ENCODE measurements around the gene CDYL2.
"Not testable (repeated sequence)": the region's sequence is repeated elsewhere in the genome, so short reads cannot be mapped to it uniquely, and the experiment has no call there.

CDYL2 gene

GRCh38 chr16:80807906-80808305 lies 3.5 kb upstream of the CDYL2 start:
- no peak for DNase-seq (ENCODE audit: low read depth in 2 of 2)

- peak; percentile 33 to 46 for DNase-seq (ENCODE audit: low read depth in 2 of 2)
Observed at GRCh38 chr16:80806927-80807340, 2.5 kb upstream of the CDYL2 start.

- DNase-seq (ENCODE audit: low read depth in 2 of 2), result no peak
Observed at GRCh38 chr16:80806289-80806688, 1.9 kb upstream of the CDYL2 start.

GRCh38 chr16:80804056-80804525 lies 307 bp downstream of the CDYL2 start:
- DNase-seq (ENCODE audit: low read depth in 2 of 2), result peak; percentile 30 to 45

GRCh38 chr16:80803339-80804055 lies 901 bp downstream of the CDYL2 start:
- peak in 1 of 2 donors; percentile 18 for DNase-seq (ENCODE audit: low read depth in 2 of 2)

GRCh38 chr16:80802902-80803301 lies 1.5 kb downstream of the CDYL2 start:
- no peak for DNase-seq (ENCODE audit: low read depth in 2 of 2)

GRCh38 chr16:80802138-80802537 lies 2.3 kb downstream of the CDYL2 start:
- DNase-seq (ENCODE audit: low read depth in 2 of 2), result no peak

- no peak for DNase-seq (ENCODE audit: low read depth in 2 of 2)
Observed at GRCh38 chr16:80794071-80794470, 10.3 kb downstream of the CDYL2 start.

- DNase-seq (ENCODE audit: low read depth in 2 of 2), result no peak
Observed at GRCh38 chr16:80792031-80792430, 12.4 kb downstream of the CDYL2 start.

- no peak for DNase-seq (ENCODE audit: low read depth in 2 of 2)
Observed at GRCh38 chr16:80791411-80791810, 13.0 kb downstream of the CDYL2 start.

- no peak for DNase-seq (ENCODE audit: low read depth in 2 of 2)
Observed at GRCh38 chr16:80790751-80791150, 13.6 kb downstream of the CDYL2 start.

GRCh38 chr16:80788027-80788426 lies 16.4 kb downstream of the CDYL2 start:
- no peak for DNase-seq (ENCODE audit: low read depth in 2 of 2)

GRCh38 chr16:80786561-80786960 lies 17.8 kb downstream of the CDYL2 start:
- not testable (repeated sequence) for DNase-seq (ENCODE audit: low read depth in 2 of 2)

- no peak for DNase-seq (ENCODE audit: low read depth in 2 of 2)
Observed at GRCh38 chr16:80784951-80785350, 19.4 kb downstream of the CDYL2 start.

GRCh38 chr16:80778703-80779102 lies 25.7 kb downstream of the CDYL2 start:
- DNase-seq (ENCODE audit: low read depth in 2 of 2), result no peak

- no peak for DNase-seq (ENCODE audit: low read depth in 2 of 2)
Observed at GRCh38 chr16:80776856-80777255, 27.5 kb downstream of the CDYL2 start.

- DNase-seq (ENCODE audit: low read depth in 2 of 2), result no peak
Observed at GRCh38 chr16:80775450-80775849, 28.9 kb downstream of the CDYL2 start.

- DNase-seq (ENCODE audit: low read depth in 2 of 2), result no peak
Observed at GRCh38 chr16:80766798-80767197, 37.6 kb downstream of the CDYL2 start.

GRCh38 chr16:80759419-80760162 lies 44.8 kb downstream of the CDYL2 start:
- no peak for DNase-seq (ENCODE audit: low read depth in 2 of 2)

- DNase-seq (ENCODE audit: low read depth in 2 of 2), result no peak
Observed at GRCh38 chr16:80754476-80754875, 49.9 kb downstream of the CDYL2 start.

- no peak for DNase-seq (ENCODE audit: low read depth in 2 of 2)
Observed at GRCh38 chr16:80752541-80752940, 51.9 kb downstream of the CDYL2 start.

- no peak for DNase-seq (ENCODE audit: low read depth in 2 of 2)
Observed at GRCh38 chr16:80751167-80751566, 53.2 kb downstream of the CDYL2 start.

GRCh38 chr16:80746231-80746630 lies 58.2 kb downstream of the CDYL2 start:
- DNase-seq (ENCODE audit: low read depth in 2 of 2), result no peak
